GM06990 (cell line): ENCODE measurements around the gene NCR2.

ENCODE experiments used
- DNase-seq: peaks from one replicate; pipeline ENCODE4 v3.0.0-alpha.2; 2011; ENCODE audit not compliant: insufficient read length; ENCODE audit errors: extremely low read depth
- H3K27me3 ChIP-seq: replicated peaks from 2 replicates; pipeline ENCODE4 v1.6.0; 2011; ENCODE audit warnings: low read length; ENCODE audit not compliant: control insufficient read depth, insufficient read depth
- H3K36me3 ChIP-seq: 2 replicates; pipeline ENCODE4 v1.5.1; 2011; ENCODE audit warnings: low read length; ENCODE audit not compliant: control insufficient read depth, insufficient read depth
- H3K4me3 ChIP-seq: replicated peaks from 2 replicates; pipeline ENCODE4 v1.5.1; 2011; ENCODE audit warnings: low read depth, mild to moderate bottlenecking, control low read depth, low read length
- TF ChIP-seq, protein P1 (sequence below): IDR thresholded peaks from 2 replicates; pipeline ENCODE4 v1.5.1; 2011; ENCODE audit warnings: low read length, control low read depth, mild to moderate bottlenecking, inconsistent platforms; ENCODE audit not compliant: insufficient read depth, poor library complexity, severe bottlenecking

The NCR2 gene

DNA sequence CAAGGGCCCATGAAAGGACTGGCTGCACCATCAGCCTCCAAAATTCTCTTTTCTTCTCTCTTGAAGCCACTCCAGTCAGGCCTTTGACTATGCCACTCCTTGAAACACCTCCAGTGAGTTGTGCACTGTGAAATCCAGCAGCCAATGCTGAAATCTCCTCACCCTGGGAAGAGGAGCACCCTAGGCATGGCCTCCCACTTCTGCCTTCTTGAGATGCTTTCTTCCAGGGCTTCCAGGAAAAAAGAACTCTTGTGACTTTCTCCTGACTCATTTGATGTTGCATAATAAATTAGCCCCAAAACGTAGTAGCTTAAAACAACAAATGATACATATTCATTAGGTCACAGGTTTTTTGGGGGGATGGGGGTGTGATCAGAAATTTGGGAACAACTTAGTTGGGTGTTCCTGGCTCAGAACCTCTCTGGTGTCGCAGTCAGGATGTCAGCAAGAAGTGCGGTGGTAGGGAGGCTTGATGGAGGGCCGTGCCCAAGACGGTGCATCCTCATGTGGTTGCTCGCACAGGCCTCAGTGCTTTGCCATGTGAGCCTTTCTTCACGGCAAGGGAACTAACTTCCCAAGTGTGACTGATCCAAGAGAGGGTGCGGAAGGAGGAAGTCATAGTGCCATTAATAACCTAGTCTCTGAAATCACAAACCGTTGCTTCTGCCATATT lies 12.1 kb downstream of the NCR2 start:
- Histone ChIP-seq H3K27me3 (no peaks in the 10 kb centered on the region), H3K36me3 (no peaks in the 10 kb centered on the region), H3K4me3 (no peak overlapping the region)
- TF ChIP-seq, protein P1, sequence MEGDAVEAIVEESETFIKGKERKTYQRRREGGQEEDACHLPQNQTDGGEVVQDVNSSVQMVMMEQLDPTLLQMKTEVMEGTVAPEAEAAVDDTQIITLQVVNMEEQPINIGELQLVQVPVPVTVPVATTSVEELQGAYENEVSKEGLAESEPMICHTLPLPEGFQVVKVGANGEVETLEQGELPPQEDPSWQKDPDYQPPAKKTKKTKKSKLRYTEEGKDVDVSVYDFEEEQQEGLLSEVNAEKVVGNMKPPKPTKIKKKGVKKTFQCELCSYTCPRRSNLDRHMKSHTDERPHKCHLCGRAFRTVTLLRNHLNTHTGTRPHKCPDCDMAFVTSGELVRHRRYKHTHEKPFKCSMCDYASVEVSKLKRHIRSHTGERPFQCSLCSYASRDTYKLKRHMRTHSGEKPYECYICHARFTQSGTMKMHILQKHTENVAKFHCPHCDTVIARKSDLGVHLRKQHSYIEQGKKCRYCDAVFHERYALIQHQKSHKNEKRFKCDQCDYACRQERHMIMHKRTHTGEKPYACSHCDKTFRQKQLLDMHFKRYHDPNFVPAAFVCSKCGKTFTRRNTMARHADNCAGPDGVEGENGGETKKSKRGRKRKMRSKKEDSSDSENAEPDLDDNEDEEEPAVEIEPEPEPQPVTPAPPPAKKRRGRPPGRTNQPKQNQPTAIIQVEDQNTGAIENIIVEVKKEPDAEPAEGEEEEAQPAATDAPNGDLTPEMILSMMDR, result no peak
- DNase-seq, result no peak

DNA sequence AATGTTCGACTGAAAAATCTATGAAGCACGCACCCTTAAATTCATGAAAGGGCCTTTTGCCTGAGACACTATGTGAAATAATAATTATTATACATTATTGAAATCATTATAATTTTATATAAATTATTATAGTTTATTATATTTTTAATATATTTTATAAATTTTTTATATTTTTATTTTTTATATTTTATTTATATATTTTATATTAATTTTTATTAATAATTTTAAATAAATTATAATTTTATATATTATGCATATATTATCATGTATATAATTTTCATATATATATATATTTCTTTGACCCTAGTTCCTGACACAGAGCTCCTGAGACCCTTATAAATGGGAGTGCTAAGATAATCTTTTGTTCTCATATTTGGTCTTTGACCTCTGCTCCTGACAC lies 13.5 kb downstream of the NCR2 start:
- H3K4me3 ChIP-seq, result no peak overlapping the region
- no peak for DNase-seq
- TF ChIP-seq, protein P1, result no peak
- H3K27me3 ChIP-seq, result no peaks in the 10 kb centered on the region; the same call in 1 of the 2 replicates
- no peaks in the 10 kb centered on the region for H3K36me3 ChIP-seq

DNA sequence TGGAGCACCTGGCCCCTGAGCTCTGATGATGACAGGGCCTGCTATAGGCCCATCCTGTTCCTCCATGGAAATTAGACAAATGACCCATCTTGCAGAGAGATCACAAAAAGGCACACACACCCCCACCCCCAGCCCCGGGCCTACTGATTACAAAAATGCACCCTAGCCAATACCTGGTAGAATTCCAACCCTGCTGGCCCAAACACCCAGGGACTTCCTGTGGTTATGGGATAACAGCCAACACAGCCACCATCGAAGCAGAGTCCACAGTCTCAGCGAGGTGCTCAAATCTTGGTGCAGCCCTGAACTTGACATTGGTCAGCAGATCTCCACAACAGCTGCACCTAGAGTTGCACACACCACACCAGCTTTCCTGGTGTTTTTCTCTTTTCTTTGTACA lies 17.0 kb downstream of the NCR2 start:
- H3K36me3 ChIP-seq, result no peaks in the 10 kb centered on the region
- H3K27me3 ChIP-seq, result no peaks in the 10 kb centered on the region; the same call in 1 of the 2 replicates
- no peak for DNase-seq
- TF ChIP-seq, protein P1, result no peak
- no peak overlapping the region for H3K4me3 ChIP-seq

DNA sequence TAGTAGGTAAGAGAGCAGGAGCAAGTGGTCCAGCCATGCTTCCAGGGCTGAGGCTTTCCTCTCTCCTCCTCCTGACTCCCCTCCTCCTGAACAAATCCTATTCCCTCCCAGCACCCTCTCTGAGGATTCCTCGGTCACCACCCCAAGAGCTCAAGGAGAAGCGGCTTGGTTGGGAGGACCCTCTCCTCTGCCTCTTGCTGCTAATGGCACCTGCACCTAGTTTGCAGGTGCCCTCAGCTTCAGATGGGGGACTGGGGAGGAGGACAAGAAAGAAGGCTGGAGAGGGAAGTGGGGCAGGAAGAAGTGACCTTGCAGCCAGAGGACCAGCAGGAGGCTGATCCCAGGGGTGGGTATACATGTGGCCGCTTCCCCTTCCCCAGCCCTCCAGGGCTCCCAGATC lies 17.5 kb downstream of the NCR2 start:
- TF ChIP-seq, protein P1, result no peak
- H3K4me3 ChIP-seq, result no peak overlapping the region
- H3K27me3 ChIP-seq, result no peaks in the 10 kb centered on the region; the same call in 1 of the 2 replicates
- DNase-seq, result no peak
- no peaks in the 10 kb centered on the region for H3K36me3 ChIP-seq

GRCh38 chr6:41353333-41353732 lies 17.9 kb downstream of the NCR2 start:
- Histone ChIP-seq H3K4me3 (no peak overlapping the region), H3K27me3 (no peaks in the 10 kb centered on the region; the same call in 1 of the 2 replicates), H3K36me3 (no peaks in the 10 kb centered on the region)
- DNase-seq, result no peak
- TF ChIP-seq, protein P1, result no peak
